Tibial nerve (tissue), 3 donors: ENCODE measurements around the gene NME7.
"Not testable (repeated sequence)": the region's sequence is repeated elsewhere in the genome, so short reads cannot be mapped to it uniquely, and the experiment has no call there.

ENCODE experiments used
- CTCF ChIP-seq, 5 experiments: fragments of 200-600 bp in 3 of 5; fragments of 450-650 bp in 2 of 5; sonication (generic) in 3 of 5; IDR thresholded peaks; one replicate each; pipeline ENCODE4 v1.5.1; 2016 to 2019; ENCODE audit warnings: antibody characterized with exemption in 5 of 5, mild to moderate bottlenecking in 3 of 5, moderate library complexity in 2 of 5
- POLR2A ChIP-seq, 2 donors: fragments of 450-650 bp; IDR thresholded peaks; one replicate each; pipeline ENCODE4 v1.6.1; 2017; ENCODE audit warnings: antibody characterized with exemption in 2 of 2, mild to moderate bottlenecking in 2 of 2, moderate library complexity in 2 of 2

- TF ChIP-seq CTCF, POLR2A (IDR thresholded peaks at IDR 0.05): not testable (repeated sequence)
These were observed 32.9 kb downstream of the NME7 start for GRCh38 chr1:169334727-169335126.
